HCT116 (cell line): Measurements from ENCODE around the gene B4GALNT4.

Experiments
- EZH2 ChIP-seq: fragments of 200-600 bp; sonication (generic); IDR thresholded peaks from 2 replicates; pipeline ENCODE4 v1.6.1; 2017; ENCODE audit warnings: antibody characterized with exemption, mixed run types
- POLR2A ChIP-seq: IDR thresholded peaks from 2 replicates; pipeline ENCODE4 v1.7.0; 2011; ENCODE audit warnings: borderline replicate concordance; ENCODE audit not compliant: insufficient read depth, insufficient read length; ENCODE audit errors: extremely low read depth
- RAD21 ChIP-seq: IDR thresholded peaks from 2 replicates; pipeline ENCODE4 v1.6.1; 2012; ENCODE audit warnings: low read depth, mild to moderate bottlenecking
- SIN3A ChIP-seq: IDR thresholded peaks from 2 replicates; pipeline ENCODE4 v1.6.1; 2012; ENCODE audit warnings: low read depth
- SRF ChIP-seq: IDR thresholded peaks from 2 replicates; pipeline ENCODE4 v1.6.1; 2012; ENCODE audit warnings: low read depth
- TF ChIP-seq, protein P1 (sequence below): IDR thresholded peaks from 2 replicates; pipeline ENCODE4 v1.6.1; 2011; ENCODE audit warnings: mild to moderate bottlenecking, low read length, moderate library complexity; ENCODE audit not compliant: insufficient replicate concordance; ENCODE audit errors: extremely low read depth
- TF ChIP-seq, protein P2 (sequence below), 3 experiments: fragments of 200-600 bp in 1 of 3; sonication (generic) in 1 of 3; IDR thresholded peaks in 2 of 3; conservative IDR thresholded peaks in 1 of 3; 2 replicates each; pipeline ENCODE4 v1.5.1; 2012 to 2017; ENCODE audit warnings: low read depth in 2 of 3, low read length in 2 of 3, antibody characterized with exemption in 1 of 3, borderline replicate concordance in 1 of 3, control low read depth in 1 of 3, mild to moderate bottlenecking in 1 of 3, mixed read lengths in 1 of 3, mixed run types in 1 of 3, moderate library complexity in 1 of 3; ENCODE audit not compliant: insufficient read depth in 1 of 3

DNA sequence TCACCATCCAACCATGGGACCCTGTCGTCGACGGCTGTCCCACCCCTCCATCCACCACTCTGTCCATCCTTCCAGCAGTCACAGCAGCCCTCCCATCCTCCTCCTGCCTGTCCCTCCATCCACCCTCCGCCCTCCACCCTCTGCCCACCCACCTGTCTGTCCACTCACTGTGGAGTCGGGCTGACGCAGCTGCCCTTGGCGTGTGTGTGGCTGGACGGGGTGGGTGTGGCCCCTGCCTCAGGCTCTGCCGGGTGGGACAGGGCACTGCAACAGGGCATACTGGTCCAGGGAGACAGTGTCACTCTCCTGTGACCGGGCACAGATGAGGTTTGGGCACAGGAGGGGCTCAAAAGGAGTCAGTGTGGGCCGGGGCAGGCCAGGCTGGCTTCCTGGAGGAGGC lies 26.6 kb downstream of the B4GALNT4 start:
- TF ChIP-seq EZH2 (no peak), POLR2A (no peak), SIN3A (no peak), RAD21 (no peak), SRF (no peak)
- TF ChIP-seq, protein P1, sequence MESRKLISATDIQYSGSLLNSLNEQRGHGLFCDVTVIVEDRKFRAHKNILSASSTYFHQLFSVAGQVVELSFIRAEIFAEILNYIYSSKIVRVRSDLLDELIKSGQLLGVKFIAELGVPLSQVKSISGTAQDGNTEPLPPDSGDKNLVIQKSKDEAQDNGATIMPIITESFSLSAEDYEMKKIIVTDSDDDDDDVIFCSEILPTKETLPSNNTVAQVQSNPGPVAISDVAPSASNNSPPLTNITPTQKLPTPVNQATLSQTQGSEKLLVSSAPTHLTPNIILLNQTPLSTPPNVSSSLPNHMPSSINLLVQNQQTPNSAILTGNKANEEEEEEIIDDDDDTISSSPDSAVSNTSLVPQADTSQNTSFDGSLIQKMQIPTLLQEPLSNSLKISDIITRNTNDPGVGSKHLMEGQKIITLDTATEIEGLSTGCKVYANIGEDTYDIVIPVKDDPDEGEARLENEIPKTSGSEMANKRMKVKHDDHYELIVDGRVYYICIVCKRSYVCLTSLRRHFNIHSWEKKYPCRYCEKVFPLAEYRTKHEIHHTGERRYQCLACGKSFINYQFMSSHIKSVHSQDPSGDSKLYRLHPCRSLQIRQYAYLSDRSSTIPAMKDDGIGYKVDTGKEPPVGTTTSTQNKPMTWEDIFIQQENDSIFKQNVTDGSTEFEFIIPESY: no peak
- TF ChIP-seq, protein P2, sequence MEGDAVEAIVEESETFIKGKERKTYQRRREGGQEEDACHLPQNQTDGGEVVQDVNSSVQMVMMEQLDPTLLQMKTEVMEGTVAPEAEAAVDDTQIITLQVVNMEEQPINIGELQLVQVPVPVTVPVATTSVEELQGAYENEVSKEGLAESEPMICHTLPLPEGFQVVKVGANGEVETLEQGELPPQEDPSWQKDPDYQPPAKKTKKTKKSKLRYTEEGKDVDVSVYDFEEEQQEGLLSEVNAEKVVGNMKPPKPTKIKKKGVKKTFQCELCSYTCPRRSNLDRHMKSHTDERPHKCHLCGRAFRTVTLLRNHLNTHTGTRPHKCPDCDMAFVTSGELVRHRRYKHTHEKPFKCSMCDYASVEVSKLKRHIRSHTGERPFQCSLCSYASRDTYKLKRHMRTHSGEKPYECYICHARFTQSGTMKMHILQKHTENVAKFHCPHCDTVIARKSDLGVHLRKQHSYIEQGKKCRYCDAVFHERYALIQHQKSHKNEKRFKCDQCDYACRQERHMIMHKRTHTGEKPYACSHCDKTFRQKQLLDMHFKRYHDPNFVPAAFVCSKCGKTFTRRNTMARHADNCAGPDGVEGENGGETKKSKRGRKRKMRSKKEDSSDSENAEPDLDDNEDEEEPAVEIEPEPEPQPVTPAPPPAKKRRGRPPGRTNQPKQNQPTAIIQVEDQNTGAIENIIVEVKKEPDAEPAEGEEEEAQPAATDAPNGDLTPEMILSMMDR (IDR thresholded peaks at IDR 0.05 in 2 of 3, conservative IDR thresholded peaks at IDR 0.05 in 1 of 3; ENCODE audit: borderline replicate concordance in 1 of 3, insufficient read depth in 1 of 3, low read depth in 2 of 3, low read length in 2 of 3): no peak
